ENCODE results near the gene C3. TPM values are rescaled to one million over a fixed set of nuclear protein-coding genes. Genes with fewer than 3 reads are reported as not detected.

The C3 gene
- total RNA-seq, 1 donor, result 14.1 TPM

DNA sequence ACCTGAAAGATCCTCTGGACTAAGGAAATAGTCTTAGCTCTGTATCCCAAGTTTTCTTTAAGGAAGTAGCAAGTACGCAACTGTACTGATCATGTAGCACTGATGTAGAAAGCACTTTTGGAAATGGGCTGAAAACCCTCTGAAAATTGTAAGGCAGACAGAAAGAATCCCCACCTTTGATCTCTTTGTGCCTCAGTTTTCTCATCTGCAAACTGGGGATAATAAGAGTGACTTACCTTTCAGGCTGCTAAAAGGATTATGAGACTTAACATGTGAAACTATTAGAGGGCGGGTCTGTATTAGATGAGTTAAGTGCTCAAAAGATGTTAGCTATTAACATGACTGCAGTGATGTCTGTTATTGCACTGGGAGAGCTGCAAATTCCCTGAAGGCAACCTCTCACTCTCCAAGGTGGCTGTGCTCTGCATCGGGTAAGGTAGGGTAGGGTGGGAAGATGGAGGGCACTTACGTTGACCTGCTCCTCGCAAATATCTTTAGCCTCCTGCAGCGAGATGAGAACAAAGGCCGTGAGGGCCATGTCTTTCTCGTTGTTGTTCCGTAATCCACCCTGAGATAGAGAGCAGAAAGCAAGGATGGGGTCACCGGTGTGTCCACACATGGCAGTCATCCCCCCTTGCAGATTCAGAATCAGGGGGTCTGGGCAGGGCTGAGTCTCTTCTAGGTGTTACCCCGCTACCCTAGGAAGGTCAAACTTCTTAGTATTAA lies 30.1 kb downstream of the C3 start:
- no peak for TF ChIP-seq CTCF (IDR thresholded peaks at IDR 0.05; ENCODE audit: extremely low read depth, low read depth, low read length)

DNA sequence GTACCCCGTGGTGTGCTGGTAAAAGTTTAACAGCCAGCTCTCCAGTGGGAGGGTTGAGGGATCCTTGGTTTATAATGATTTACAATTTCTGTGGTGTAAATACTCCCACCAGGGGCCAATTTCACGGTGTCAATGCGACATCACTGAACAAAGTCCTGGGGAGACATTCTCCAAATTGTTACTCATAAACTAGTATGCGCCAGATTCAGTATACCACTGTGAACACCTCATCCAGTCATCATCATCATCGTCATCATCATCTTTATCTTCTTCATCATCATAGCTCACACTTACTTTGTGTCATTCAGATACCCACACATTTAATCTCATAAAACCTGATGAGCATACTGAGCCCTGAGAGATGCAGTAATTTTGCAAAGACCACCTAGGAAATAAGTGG lies 33.3 kb downstream of the C3 start:
- H3K27ac ChIP-seq (ENCODE audit: low read depth, low read length), result no peak overlapping the region
- H3K27me3 ChIP-seq (ENCODE audit: insufficient read depth, low read length), result peaks cover 3% of the 10 kb centered on the region
- no peak for DNase-seq (ENCODE audit: insufficient read length, low spot score, missing footprints)
- no peaks in the 10 kb centered on the region for H3K9me3 ChIP-seq (ENCODE audit: low read depth, low read length)
- H3K79me2 ChIP-seq (ENCODE audit: insufficient read depth, low read length), result no peaks in the 10 kb centered on the region
- H4K20me1 ChIP-seq (ENCODE audit: insufficient read depth, low read length), result no peaks in the 10 kb centered on the region
- no peak for TF ChIP-seq CTCF (IDR thresholded peaks at IDR 0.05; ENCODE audit: extremely low read depth, low read depth, low read length)
- H3K4me3 ChIP-seq (ENCODE audit: insufficient read depth, low read length), result no peak overlapping the region
- H3K4me2 ChIP-seq (ENCODE audit: insufficient read depth, low read length), result no peak overlapping the region
- no peak overlapping the region for H2AFZ ChIP-seq (ENCODE audit: low read length)
- no peaks in the 10 kb centered on the region for H3K4me1 ChIP-seq (ENCODE audit: insufficient read depth, low read length)
- H3K36me3 ChIP-seq (ENCODE audit: insufficient read depth, low read length), result no peaks in the 10 kb centered on the region

More for the DNA sequence above, 30.1 kb downstream of the C3 start:
- Histone ChIP-seq H3K4me2 (ENCODE audit: insufficient read depth, low read length) (no peak overlapping the region), H3K36me3 (ENCODE audit: insufficient read depth, low read length) (no peaks in the 10 kb centered on the region), H4K20me1 (ENCODE audit: insufficient read depth, low read length) (no peaks in the 10 kb centered on the region), H3K4me1 (ENCODE audit: insufficient read depth, low read length) (no peaks in the 10 kb centered on the region), H3K27me3 (ENCODE audit: insufficient read depth, low read length) (peaks cover 3% of the 10 kb centered on the region), H3K79me2 (ENCODE audit: insufficient read depth, low read length) (no peaks in the 10 kb centered on the region), H3K4me3 (ENCODE audit: insufficient read depth, low read length) (no peak overlapping the region), H2AFZ (ENCODE audit: low read length) (no peak overlapping the region), H3K9me3 (ENCODE audit: low read depth, low read length) (no peaks in the 10 kb centered on the region), H3K27ac (ENCODE audit: low read depth, low read length) (no peak overlapping the region)
- DNase-seq (ENCODE audit: insufficient read length, low spot score, missing footprints), result no peak

- no peak for TF ChIP-seq CTCF (IDR thresholded peaks at IDR 0.05; ENCODE audit: extremely low read depth, low read depth, low read length)
- H3K4me3 ChIP-seq (ENCODE audit: insufficient read depth, low read length), result no peak overlapping the region
- H4K20me1 ChIP-seq (ENCODE audit: insufficient read depth, low read length), result no peaks in the 10 kb centered on the region
- no peaks in the 10 kb centered on the region for H3K9me3 ChIP-seq (ENCODE audit: low read depth, low read length)
- H3K27me3 ChIP-seq (ENCODE audit: insufficient read depth, low read length), result peaks cover 3% of the 10 kb centered on the region
- no peak for DNase-seq (ENCODE audit: insufficient read length, low spot score, missing footprints)
- no peak overlapping the region for H3K4me2 ChIP-seq (ENCODE audit: insufficient read depth, low read length)
- no peaks in the 10 kb centered on the region for H3K4me1 ChIP-seq (ENCODE audit: insufficient read depth, low read length)
- no peaks in the 10 kb centered on the region for H3K79me2 ChIP-seq (ENCODE audit: insufficient read depth, low read length)
- no peak overlapping the region for H2AFZ ChIP-seq (ENCODE audit: low read length)
- H3K36me3 ChIP-seq (ENCODE audit: insufficient read depth, low read length), result no peaks in the 10 kb centered on the region
- no peak overlapping the region for H3K27ac ChIP-seq (ENCODE audit: low read depth, low read length)
Measured at GRCh38 chr19:6686628-6686975, 33.8 kb downstream of the C3 start.

GRCh38 chr19:6685962-6686627 lies 34.4 kb downstream of the C3 start:
- Histone ChIP-seq H3K27me3 (ENCODE audit: insufficient read depth, low read length) (peaks cover 3% of the 10 kb centered on the region), H3K27ac (ENCODE audit: low read depth, low read length) (no peak overlapping the region), H3K36me3 (ENCODE audit: insufficient read depth, low read length) (no peaks in the 10 kb centered on the region), H3K9me3 (ENCODE audit: low read depth, low read length) (no peaks in the 10 kb centered on the region), H3K4me2 (ENCODE audit: insufficient read depth, low read length) (no peak overlapping the region), H2AFZ (ENCODE audit: low read length) (no peak overlapping the region), H3K79me2 (ENCODE audit: insufficient read depth, low read length) (no peaks in the 10 kb centered on the region), H3K4me1 (ENCODE audit: insufficient read depth, low read length) (no peaks in the 10 kb centered on the region), H4K20me1 (ENCODE audit: insufficient read depth, low read length) (no peaks in the 10 kb centered on the region), H3K4me3 (ENCODE audit: insufficient read depth, low read length) (no peak overlapping the region)
- no peak for TF ChIP-seq CTCF (IDR thresholded peaks at IDR 0.05; ENCODE audit: extremely low read depth, low read depth, low read length)
- DNase-seq (ENCODE audit: insufficient read length, low spot score, missing footprints), result no peak
